ENCODE results near the gene THAP2.

- no peak for TF ChIP-seq CTCF (conservative IDR thresholded peaks at IDR 0.05 in 1 of 2, IDR thresholded peaks at IDR 0.05 in 1 of 2; ENCODE audit: extremely low read depth in 1 of 2, insufficient read depth in 1 of 2, low read depth in 1 of 2, low read length in 2 of 2)
- no peak for TF ChIP-seq EZH2 (IDR thresholded peaks at IDR 0.05; ENCODE audit: borderline replicate concordance, low read length)
Observed at GRCh38 chr12:71708658-71709057, 44.6 kb downstream of the THAP2 start.
